GM12878 (cell line): ENCODE results near the gene IBTK. TPM values are rescaled to one million over a fixed set of nuclear protein-coding genes. Genes with fewer than 3 reads are reported as not detected.
A peak's percentile ranks its signal among the peaks of the same experiment; 100 is the strongest.

ENCODE experiments used
- ATAC-seq: fragments of 200-7000 bp; cut with Tn5 transposase; 3 replicates; pipeline ENCODE4 v1.9.1; 2020; ENCODE audit warnings: mild to moderate bottlenecking, moderate library complexity
- BruUV-seq: library from RNA; stranded (reverse); fragments of 400-500 nt; replicated peaks from 2 replicates; lab custom pipeline; 2021; lab: Mats Ljungman, UMichigan
- CTCF ChIA-PET: fragments of 300-600 bp; sonication (Branson Sonifier 250); formaldehyde crosslinking; extraction: SDS; loops from one replicate; lab custom pipeline; 2021; ENCODE audit warnings: inconsistent platforms; lab: Yijun Ruan, JAX
- POLR2A ChIA-PET: fragments of 350-600 bp; formaldehyde crosslinking; extraction: SDS; loops from one replicate; lab custom pipeline; 2021; ENCODE audit warnings: inconsistent platforms; lab: Charles Lee
- RAD21 ChIA-PET: fragments of 300-600 bp; sonication (Branson Sonifier 250); formaldehyde crosslinking; loops from one replicate; lab custom pipeline; 2023; ENCODE audit warnings: antibody characterized with exemption; ENCODE audit not compliant: unreplicated experiment; lab: Charles Lee
- SMC1A ChIA-PET: fragments of 300-600 bp; sonication (Branson Sonifier 250); formaldehyde crosslinking; loops from one replicate; lab custom pipeline; 2023; ENCODE audit not compliant: unreplicated experiment, uncharacterized antibody; lab: Charles Lee
- DNase-seq: peaks from one replicate; pipeline ENCODE4 v3.0.0-alpha.2; 2011; ENCODE audit warnings: low read depth, low spot score
- FAIRE-seq: peaks from 3 replicates; lab custom pipeline; 2011; peaks lifted over from hg19 to GRCh38; lab: Jason Lieb, UNC
- H2AFZ ChIP-seq: 2 replicates; pipeline ENCODE4 v1.6.0; 2011; ENCODE audit warnings: low read depth, low read length, control low read depth; ENCODE audit not compliant: control insufficient read depth
- H3K27ac ChIP-seq: 2 replicates; pipeline ENCODE4 v1.5.1; 2011; ENCODE audit warnings: control low read depth; ENCODE audit not compliant: control insufficient read depth, insufficient read depth
- H3K27me3 ChIP-seq, 2 experiments: replicated peaks in 1 of 2; 2 replicates each; pipeline versions ENCODE4 v1.6.0 to v1.6.1; 2011; ENCODE audit warnings: low read length in 1 of 2; ENCODE audit not compliant: control insufficient read depth in 2 of 2, insufficient read depth in 2 of 2
- H3K36me3 ChIP-seq, 2 experiments: 2 replicates each; pipeline ENCODE4 v1.5.1; 2011; ENCODE audit warnings: low read length in 1 of 2; ENCODE audit not compliant: control insufficient read depth in 2 of 2, insufficient read depth in 2 of 2
- H3K4me1 ChIP-seq: 2 replicates; pipeline ENCODE4 v1.6.1; 2011; ENCODE audit warnings: mild to moderate bottlenecking, low read length, moderate library complexity, mixed read lengths; ENCODE audit not compliant: control insufficient read depth, insufficient read depth
- H3K4me2 ChIP-seq: 2 replicates; pipeline ENCODE4 v1.6.0; 2011; ENCODE audit warnings: control low read depth; ENCODE audit not compliant: control insufficient read depth, insufficient read depth
- H3K4me3 ChIP-seq: fragments of 200-600 bp; sonication (generic); 2 replicates; pipeline ENCODE4 v1.5.1; 2016
- H3K79me2 ChIP-seq: 2 replicates; pipeline ENCODE4 v1.6.0; 2011; ENCODE audit warnings: low read length; ENCODE audit not compliant: control insufficient read depth, insufficient read depth
- H3K9ac ChIP-seq: 2 replicates; pipeline ENCODE4 v1.8.0; 2011; ENCODE audit warnings: low read length, control low read depth, mixed read lengths; ENCODE audit not compliant: control insufficient read depth, insufficient read depth
- H3K9me3 ChIP-seq: replicated peaks from 3 replicates; pipeline ENCODE4 v1.5.1; 2011; ENCODE audit warnings: mild to moderate bottlenecking, low read length; ENCODE audit not compliant: control insufficient read depth, insufficient read depth
- H4K20me1 ChIP-seq: 2 replicates; pipeline ENCODE4 v1.6.0; 2011; ENCODE audit not compliant: control insufficient read depth, insufficient read depth
- ASH2L ChIP-seq: fragments of 300-600, 200-600 bp; sonication (generic); IDR thresholded peaks from 2 replicates; pipeline ENCODE4 v1.6.1; 2017; ENCODE audit warnings: low read depth, mild to moderate bottlenecking, borderline replicate concordance
- CHD4 ChIP-seq: fragments of 200-600 bp; sonication (generic); IDR thresholded peaks from 2 replicates; pipeline ENCODE4 v1.6.1; 2016; ENCODE audit warnings: mild to moderate bottlenecking
- CREB1 ChIP-seq: IDR thresholded peaks from 2 replicates; pipeline ENCODE4 v1.6.1; 2012; ENCODE audit warnings: low read depth, mild to moderate bottlenecking, inconsistent platforms
- E2F4 ChIP-seq: IDR thresholded peaks from 2 replicates; pipeline ENCODE4 v1.6.1; 2012; ENCODE audit warnings: low read depth, low read length, improper control_type of control experiment
- E2F8 ChIP-seq: fragments of 450-650 bp; IDR thresholded peaks from 2 replicates; pipeline ENCODE4 v1.6.1; 2018; ENCODE audit warnings: mild to moderate bottlenecking, low read depth, moderate library complexity; ENCODE audit not compliant: partially characterized antibody
- FOS ChIP-seq: IDR thresholded peaks from 3 replicates; pipeline ENCODE4 v1.6.1; 2011; ENCODE audit warnings: borderline replicate concordance; ENCODE audit not compliant: insufficient read length; ENCODE audit errors: extremely low read depth
- JUNB ChIP-seq: IDR thresholded peaks from 2 replicates; pipeline ENCODE4 v1.6.1; 2016; ENCODE audit warnings: antibody characterized with exemption, mild to moderate bottlenecking
- JUND ChIP-seq: IDR thresholded peaks from 2 replicates; pipeline ENCODE4 v1.6.1; 2012; ENCODE audit warnings: low read depth, mild to moderate bottlenecking, low read length, improper control_type of control experiment, moderate library complexity
- KAT2A ChIP-seq: conservative IDR thresholded peaks from 2 replicates; pipeline ENCODE4 v1.6.1; 2011; ENCODE audit warnings: low read depth, low read length; ENCODE audit not compliant: control insufficient read depth
- MEF2A ChIP-seq: IDR thresholded peaks from 2 replicates; pipeline ENCODE4 v1.6.1; 2011; ENCODE audit warnings: low read depth, mild to moderate bottlenecking, low read length, moderate library complexity; ENCODE audit not compliant: insufficient read depth
- MYB ChIP-seq: fragments of 150-350 bp; IDR thresholded peaks from 2 replicates; pipeline ENCODE4 v1.6.1; 2014; ENCODE audit warnings: mild to moderate bottlenecking, low read depth, low read length, borderline replicate concordance
- RUNX3 ChIP-seq: IDR thresholded peaks from 2 replicates; pipeline ENCODE4 v1.6.1; 2012; ENCODE audit warnings: low read length, inconsistent platforms
- SPI1 ChIP-seq: IDR thresholded peaks from 2 replicates; pipeline ENCODE4 v1.6.1; 2011; ENCODE audit warnings: low read depth, mild to moderate bottlenecking, low read length, moderate library complexity, borderline replicate concordance; ENCODE audit not compliant: insufficient read depth
- SREBF1 ChIP-seq: IDR thresholded peaks from 2 replicates; pipeline ENCODE4 v1.6.1; 2012; ENCODE audit warnings: mild to moderate bottlenecking, low read length
- SRF ChIP-seq, 2 experiments: IDR thresholded peaks; 2 replicates each; pipeline ENCODE4 v1.6.1; 2011; ENCODE audit warnings: low read depth in 2 of 2, low read length in 2 of 2, mild to moderate bottlenecking in 1 of 2, moderate library complexity in 1 of 2
- TCF12 ChIP-seq: IDR thresholded peaks from 2 replicates; pipeline ENCODE4 v1.6.1; 2011; ENCODE audit warnings: low read depth, mild to moderate bottlenecking, low read length
- WRNIP1 ChIP-seq: IDR thresholded peaks from 2 replicates; pipeline ENCODE4 v1.6.1; 2011; ENCODE audit warnings: low read depth, low read length, improper control_type of control experiment, borderline replicate concordance
- YBX1 ChIP-seq: fragments of 450-650 bp; IDR thresholded peaks from 2 replicates; pipeline ENCODE4 v1.6.1; 2016; ENCODE audit warnings: antibody characterized with exemption
- ZNF217 ChIP-seq: fragments of 450-650 bp; IDR thresholded peaks from 2 replicates; pipeline ENCODE4 v1.6.1; 2017; ENCODE audit warnings: antibody characterized with exemption, mild to moderate bottlenecking
- ZNF384 ChIP-seq: IDR thresholded peaks from 2 replicates; pipeline ENCODE4 v1.6.1; 2012; ENCODE audit warnings: low read depth, mild to moderate bottlenecking, low read length, improper control_type of control experiment, borderline replicate concordance
- WGBS: methylation state at CpG from one replicate; pipeline ENCODE4 v1.1.6; 2016; ENCODE audit warnings: low lambda C conversion rate; ENCODE audit not compliant: insufficient replicate concordance, insufficient coverage; ENCODE audit errors: missing lambda C conversion rate; 5-methylcytosine and 5-hydroxymethylcytosine counted together
- in situ Hi-C: fragments of 300-500 bp; cut with MboI; formaldehyde crosslinking; loops from 9 replicates; pipeline ENCODE4 v1.14.3; 2018; ENCODE audit warnings: mixed read lengths
- intact Hi-C: fragments of 100-400 bp; cut with micrococcal nuclease; formaldehyde crosslinking; loops from one replicate; pipeline ENCODE4 v1.14.2; 2022; ENCODE audit not compliant: unreplicated experiment
- polyA plus RNA-seq, 11 experiments: library from polyadenylated mRNA; depleted of rRNA in 4 of 11; unstranded in 6 of 11; stranded (reverse) in 5 of 11; fragments of >200 nt; fragmentation: Nextera tagmentation in 4 of 11; fragmentation: Illumina TruSeq in 1 of 11; extraction: Ambion mirVana in 4 of 11; extraction: Trizol in 1 of 11; gene quantifications; 1 replicate in 1 of 11; 2 replicates in 10 of 11; pipeline versions ENCODE4 v1.2.1 to v1.2.3, GENCODE V29; 2011 to 2016; ENCODE audit warnings: inconsistent platforms in 2 of 11, missing spikeins in 2 of 11, low read depth in 1 of 11
- total RNA-seq, 4 experiments: library from RNA; depleted of rRNA in 3 of 4; stranded (reverse); fragments of >200 nt in 3 of 4; fragmentation: Illumina TruSeq in 1 of 4; extraction: Trizol in 1 of 4; gene quantifications; 2 replicates each; pipeline versions ENCODE4 v1.2.1 to v1.2.3, GENCODE V29; 2013 to 2021

Gene IBTK
- total and polyA plus RNA-seq, 10 of the 15 experiments (the other 5 are each of a cell fraction or from before 2014, with no cell fraction given) = 12.0 to 32.1 (median 20.9) TPM

GRCh38 chr6:82208913-82209312 lies 38.6 kb downstream of the IBTK start:
- DNase-seq (no peak), FAIRE-seq (no peak), ATAC-seq (peak; percentile 64)
- intact Hi-C loops = no loop called here
- H3K9ac ChIP-seq = no peak overlapping the region
- H3K9me3 ChIP-seq = peaks cover 2% of the 10 kb centered on the region; the same call in 2 of the 3 replicates
- H3K36me3 ChIP-seq = peaks cover 0 to 9% of the 10 kb centered on the region in 2 experiments; a peak in 2 of 4 replicates
- TF ChIP-seq SRF (IDR thresholded peaks at IDR 0.05; ENCODE audit: low read depth in 2 of 2, low read length in 2 of 2) = no peak
- no peak for TF ChIP-seq KAT2A
- TF ChIP-seq YBX1 = no peak
- peak; percentile 14; the same call in 1 of the 2 replicates for TF ChIP-seq JUNB
- no peak for TF ChIP-seq CHD4
- TF ChIP-seq MEF2A = no peak
- TF ChIP-seq ASH2L = no peak
- no peak for TF ChIP-seq TCF12
- TF ChIP-seq ZNF384 = no peak
- no peak for TF ChIP-seq CREB1
- TF ChIP-seq SREBF1 = no peak
- TF ChIP-seq JUND = no peak
- no peak for TF ChIP-seq E2F4
- no peak for TF ChIP-seq WRNIP1
- TF ChIP-seq RUNX3 = peak; percentile 63
- no peak for TF ChIP-seq MYB
- no peak for TF ChIP-seq FOS
- 0 out of 2 replicates have a peak, but pooled peaks have one; percentile 23 for TF ChIP-seq SPI1
- TF ChIP-seq ZNF217 = no peak
- no peak for TF ChIP-seq E2F8
- CTCF ChIA-PET = no interaction called here
- H3K4me3 ChIP-seq = no peak overlapping the region
- H3K4me2 ChIP-seq = no peak overlapping the region
- no peaks in the 10 kb centered on the region for H3K4me1 ChIP-seq
- 59% methylated on average over 4 of the region's 4 CpGs for WGBS
- no peaks in the 10 kb centered on the region for H3K79me2 ChIP-seq
- no TSS peak for BruUV-seq
- in situ Hi-C loops = no loop called here
- POLR2A ChIA-PET = no interaction called here
- H3K27ac ChIP-seq = no peak overlapping the region
- H4K20me1 ChIP-seq = no peaks in the 10 kb centered on the region
- RAD21 ChIA-PET = no interaction called here
- H2AFZ ChIP-seq = no peak overlapping the region
- H3K27me3 ChIP-seq = no peaks in the 10 kb centered on the region
- SMC1A ChIA-PET = no interaction called here
